Stimulated activated CD4-positive, alpha-beta T cell treated with anti-CD3 and anti-CD28 coated beads, Interleukin-15, amount 100 ng/mL, for 48 hours (primary cell): Measurements from ENCODE around the gene ERCC1.
A peak's percentile ranks its signal among the peaks of the same experiment; 100 is the strongest.
"Not testable (repeated sequence)": the region's sequence is repeated elsewhere in the genome, so short reads cannot be mapped to it uniquely, and the experiment has no call there.

Experiments
- DNase-seq, 2 donors: peaks; one replicate each; pipeline ENCODE4 v3.0.0-alpha.2; 2020; ENCODE audit warnings: low read depth in 2 of 2

Gene ERCC1

GRCh38 chr19:45455707-45456499 lies 32.2 kb upstream of the ERCC1 start:
- DNase-seq: peak in 1 of 2 donors; percentile 60

GRCh38 chr19:45451850-45452387 lies 28.2 kb upstream of the ERCC1 start:
- no peak for DNase-seq

- no peak for DNase-seq
Observed at GRCh38 chr19:45451131-45451849, 27.6 kb upstream of the ERCC1 start.

- DNase-seq: no peak
Observed at GRCh38 chr19:45450012-45450333, 26.3 kb upstream of the ERCC1 start.

DNA sequence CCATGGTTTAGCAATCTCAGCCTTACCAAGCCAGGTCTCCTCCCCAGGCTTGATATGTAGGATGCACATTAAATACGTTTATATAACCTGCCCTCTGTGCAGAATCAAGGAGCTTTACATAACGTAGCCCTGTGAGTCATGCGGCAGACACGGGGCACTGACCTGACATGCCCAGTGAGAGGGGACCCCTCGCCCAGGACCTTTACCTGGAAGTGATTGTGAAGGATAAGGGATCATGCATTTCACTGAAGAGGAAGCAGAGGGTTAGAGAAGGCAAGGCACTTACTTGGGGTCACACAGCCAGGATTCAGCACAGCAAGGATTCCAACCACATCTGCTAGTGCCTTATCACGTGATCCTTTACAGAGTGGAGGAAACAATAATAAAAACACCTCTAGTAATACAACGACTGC lies 25.2 kb upstream of the ERCC1 start:
- DNase-seq: no peak

DNA sequence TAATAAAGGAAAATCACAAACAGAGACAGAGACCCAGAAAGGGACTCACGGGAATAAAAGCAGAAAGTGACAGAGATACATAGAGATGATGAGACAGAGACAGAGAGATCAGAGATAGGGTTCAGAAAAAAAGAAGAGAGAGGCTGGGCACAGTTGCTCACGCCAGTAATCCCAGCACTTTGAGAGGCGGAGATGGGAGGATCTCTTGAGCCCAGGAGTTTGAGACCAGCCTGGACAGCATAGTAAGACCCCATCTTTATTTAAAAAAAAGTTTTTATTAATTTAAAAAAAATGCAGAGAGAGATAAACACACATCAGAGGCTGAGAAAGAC lies 24.7 kb upstream of the ERCC1 start:
- no peak for DNase-seq

DNA sequence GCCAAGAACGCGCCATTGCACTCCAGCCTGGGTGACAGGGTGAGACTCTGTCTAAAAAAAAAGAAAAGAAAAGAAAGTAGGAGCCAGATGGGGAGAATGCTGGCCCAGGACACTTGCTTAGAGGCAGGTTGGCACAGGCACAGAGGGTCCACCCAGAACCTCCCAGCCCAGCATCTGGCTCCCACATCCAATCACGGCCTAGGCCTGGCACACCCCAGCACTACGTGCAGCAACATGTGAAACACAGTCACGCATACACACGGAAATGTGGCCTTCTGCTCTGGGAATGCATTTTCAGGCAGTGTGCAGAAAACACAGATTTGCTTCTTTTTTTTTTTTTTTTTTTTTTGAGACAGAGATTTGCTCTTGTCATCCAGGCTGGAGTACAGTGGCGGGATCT lies 23.2 kb upstream of the ERCC1 start:
- DNase-seq: no peak

GRCh38 chr19:45446295-45446694 lies 22.6 kb upstream of the ERCC1 start:
- DNase-seq: no peak

DNA sequence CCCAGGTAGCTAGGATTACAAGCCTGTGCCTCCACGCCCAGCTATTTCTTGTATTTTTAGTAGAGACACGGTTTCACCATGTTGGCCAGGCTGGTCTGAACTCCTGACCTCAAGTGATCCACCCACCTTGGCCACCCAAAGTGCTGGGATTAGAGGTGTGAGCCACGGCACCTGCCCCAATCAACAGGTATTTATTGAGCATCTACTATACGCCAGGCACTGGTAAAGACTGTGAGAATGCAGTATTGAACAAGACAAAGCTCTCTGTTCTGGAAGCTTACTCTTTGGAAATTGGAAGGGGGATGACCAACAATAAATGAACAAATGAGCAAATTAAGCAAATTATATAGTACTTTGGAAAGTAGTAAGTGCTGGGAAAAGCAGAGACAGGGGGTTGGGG lies 21.4 kb upstream of the ERCC1 start:
- no peak for DNase-seq

DNA sequence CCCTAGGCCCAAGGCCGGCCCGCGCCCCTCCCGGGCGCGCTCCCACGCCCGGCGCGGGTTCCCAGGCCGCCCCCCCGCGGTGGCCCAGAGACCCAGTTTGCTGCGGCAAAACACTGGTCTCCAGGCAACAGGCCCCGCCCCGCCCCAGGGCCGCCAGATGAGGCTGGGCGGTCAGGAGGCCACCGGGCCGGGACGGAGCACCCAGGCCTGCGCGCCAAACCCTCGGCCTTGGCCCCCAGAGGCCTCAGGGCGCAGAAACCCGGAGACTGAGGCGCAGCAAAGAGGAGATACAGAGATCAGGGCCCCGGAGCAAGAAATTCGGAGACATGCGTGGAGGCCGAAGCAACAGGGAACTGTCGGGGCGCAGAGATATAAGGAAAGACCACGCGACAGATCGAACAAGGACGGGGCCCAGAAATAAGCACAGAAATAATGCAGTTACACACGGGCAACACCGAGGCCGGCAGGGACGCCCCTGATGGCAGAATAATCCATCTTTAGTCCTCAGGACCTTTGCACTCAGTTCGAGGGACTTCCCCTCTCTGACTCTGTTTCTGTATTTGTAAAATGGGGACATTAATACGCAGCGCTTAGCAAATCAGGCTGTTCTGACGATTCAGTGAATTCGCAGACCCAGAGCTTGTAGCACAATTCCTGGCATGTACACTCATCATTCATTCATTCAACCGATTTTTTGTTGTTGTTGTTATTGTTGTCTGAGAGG lies 20.8 kb upstream of the ERCC1 start:
- peak in 1 of 2 donors; percentile 67 for DNase-seq

DNA sequence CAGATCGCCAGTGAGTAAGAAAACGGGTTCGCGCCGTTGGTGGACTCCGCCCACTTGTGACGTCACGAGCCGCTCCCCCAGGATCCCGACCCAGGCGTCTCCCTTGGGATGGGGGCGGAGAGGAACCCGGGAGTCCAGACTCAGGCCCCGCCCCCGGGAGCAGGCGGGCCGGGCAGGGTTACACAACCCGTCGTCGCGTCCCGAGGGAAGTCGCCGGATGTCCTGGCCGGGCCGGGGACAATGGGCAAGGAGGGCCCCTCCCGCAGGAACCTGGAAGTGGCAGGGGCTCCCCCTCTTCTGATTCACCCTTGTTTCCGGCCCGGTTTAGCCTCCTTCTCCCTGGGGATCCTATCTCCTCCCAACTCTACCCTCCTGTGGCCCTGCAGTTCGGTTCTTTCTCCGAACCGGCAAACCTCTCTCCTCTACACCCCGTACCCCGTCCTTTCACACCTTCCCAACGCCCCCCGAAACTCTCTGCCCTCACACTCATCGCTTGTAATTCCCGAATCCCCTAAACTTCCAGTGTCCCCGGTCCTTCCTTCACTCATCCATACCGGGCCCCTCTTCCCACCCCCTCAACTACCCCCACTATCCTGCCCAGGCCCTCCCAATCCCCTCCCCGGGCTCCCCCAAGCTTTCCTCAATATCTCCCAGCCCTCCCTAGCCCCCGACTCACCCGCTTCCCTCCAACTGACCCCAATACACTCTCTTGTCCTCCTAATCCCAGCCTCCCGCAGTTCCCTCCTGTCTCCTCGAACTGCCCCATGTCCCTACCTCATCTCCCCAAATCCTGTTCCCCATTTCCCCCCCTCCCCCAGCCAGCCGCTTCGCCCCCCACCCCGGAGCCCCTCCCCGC lies 20.0 kb upstream of the ERCC1 start:
- peak in 1 of 2 donors; percentile 33 for DNase-seq

DNA sequence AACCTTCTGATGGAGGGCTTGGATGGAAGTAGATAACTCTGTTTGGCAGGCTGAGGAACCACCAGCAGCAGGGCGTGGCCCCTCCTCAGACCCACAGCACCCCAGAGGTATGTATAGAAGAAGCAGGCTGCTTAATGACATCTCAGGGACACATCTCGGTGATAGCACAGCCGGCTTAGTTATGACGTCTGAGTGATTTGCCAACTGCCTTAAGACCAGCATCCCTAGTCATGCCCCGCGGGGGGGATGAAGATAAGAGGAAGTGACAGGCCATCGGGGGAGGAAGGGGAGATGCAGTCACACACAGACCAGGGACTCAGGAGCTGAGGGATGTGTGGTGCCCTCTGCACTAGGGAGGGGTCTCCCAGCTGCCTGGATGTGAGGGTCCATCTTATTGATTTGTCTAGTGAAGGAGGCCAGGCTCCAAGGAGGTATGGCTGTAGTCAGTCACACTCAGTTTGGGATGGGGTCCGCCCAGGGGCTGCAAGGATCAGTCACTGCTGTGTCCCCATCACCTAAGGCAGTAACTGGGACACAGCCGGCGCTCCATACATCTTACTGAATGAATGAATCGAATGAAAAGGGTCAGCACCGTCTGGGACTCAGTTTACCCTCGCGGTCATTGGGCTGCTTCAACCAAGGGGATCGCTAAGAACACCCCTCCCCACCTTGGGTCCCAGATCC lies 19.2 kb upstream of the ERCC1 start:
- no peak for DNase-seq

GRCh38 chr19:45442408-45442777 lies 18.7 kb upstream of the ERCC1 start:
- no peak for DNase-seq

- no peak for DNase-seq
Observed at GRCh38 chr19:45440873-45441654, 17.3 kb upstream of the ERCC1 start.

GRCh38 chr19:45440259-45440638 lies 16.5 kb upstream of the ERCC1 start:
- no peak for DNase-seq

DNA sequence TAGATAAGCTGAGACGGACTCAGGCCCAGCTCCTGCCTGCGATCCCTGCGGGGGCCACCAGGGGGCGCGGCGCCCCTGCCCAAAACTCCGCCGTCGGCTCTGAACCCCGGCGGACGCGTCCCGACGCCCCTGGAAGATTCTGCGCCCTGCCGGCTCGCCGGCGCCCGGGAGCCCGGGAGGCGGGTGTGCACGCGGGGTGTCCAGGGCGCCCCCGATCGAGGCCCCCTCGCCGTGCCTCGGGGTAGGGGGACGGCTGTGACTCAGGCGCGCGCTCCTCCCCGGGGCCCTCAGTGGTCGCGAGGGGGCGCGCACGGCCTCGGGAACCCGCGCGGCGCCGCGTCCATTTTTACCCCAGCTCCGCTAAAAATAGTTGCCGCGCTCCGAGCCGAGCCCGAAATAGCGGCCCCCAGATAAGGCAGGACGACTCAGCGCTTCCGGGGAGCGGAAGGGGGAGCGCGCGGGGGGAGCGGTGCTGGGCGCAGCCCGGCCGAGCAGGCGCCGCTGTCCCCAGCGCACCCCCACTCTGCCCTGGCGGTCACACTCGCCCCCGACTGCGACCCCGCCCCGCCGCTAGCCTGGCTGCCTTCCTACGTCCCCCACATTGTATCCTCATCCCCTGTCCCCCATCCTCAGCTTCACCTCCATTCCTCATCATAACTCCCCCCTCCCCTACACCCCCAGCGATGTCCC lies 16.0 kb upstream of the ERCC1 start:
- DNase-seq: peak; percentile 54 to 76

GRCh38 chr19:45439190-45439568 lies 15.5 kb upstream of the ERCC1 start:
- no peak for DNase-seq

- no peak for DNase-seq
Observed at GRCh38 chr19:45437328-45437727, 13.6 kb upstream of the ERCC1 start.

DNA sequence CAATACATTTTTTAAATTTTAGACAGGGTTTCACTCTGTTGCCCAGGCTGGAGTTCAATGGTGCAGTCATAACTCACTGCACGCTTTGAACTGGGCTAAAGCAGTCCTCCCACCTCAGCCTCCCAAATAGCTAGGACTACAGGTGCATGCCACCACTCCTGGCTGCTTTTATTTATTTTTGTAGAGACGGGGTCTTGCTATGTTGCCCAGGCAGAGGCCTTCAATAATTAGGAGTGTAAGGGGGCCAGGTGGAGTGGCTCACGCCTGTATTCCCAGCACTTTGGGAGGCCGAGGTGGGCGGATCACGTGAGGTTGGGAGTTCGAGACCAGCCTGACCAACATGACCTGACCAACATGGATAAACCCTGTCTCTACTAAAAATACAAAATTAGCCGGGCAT lies 8.8 kb upstream of the ERCC1 start:
- DNase-seq: not testable (repeated sequence)

DNA sequence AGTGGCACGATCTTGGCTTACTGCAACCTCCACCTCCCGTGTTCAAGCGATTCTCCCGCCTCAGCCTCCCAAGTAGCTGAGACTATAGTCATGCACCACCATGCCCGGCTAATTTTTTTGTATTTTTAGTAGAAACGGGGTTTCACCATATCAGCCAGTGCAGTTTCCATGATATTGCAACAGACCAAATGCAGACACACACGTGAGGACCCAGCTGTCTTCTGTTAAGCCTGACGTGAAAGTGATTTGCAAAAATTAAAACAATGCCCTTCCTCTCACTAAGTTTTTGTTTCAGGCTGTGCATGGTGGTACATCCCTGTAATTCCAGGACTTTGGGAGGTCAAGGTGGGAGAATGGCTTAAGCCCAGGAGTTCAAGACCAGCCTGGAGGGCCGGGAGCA lies 7.3 kb upstream of the ERCC1 start:
- DNase-seq: not testable (repeated sequence)
